ENCODE results near the gene TMEM130. TPM values are rescaled to one million over a fixed set of nuclear protein-coding genes. Genes with fewer than 3 reads are reported as not detected.
"Not testable (repeated sequence)": the region's sequence is repeated elsewhere in the genome, so short reads cannot be mapped to it uniquely, and the experiment has no call there.

TMEM130 gene
- total and polyA plus RNA-seq, 10 of the 15 experiments (the other 5 are each of a cell fraction or from before 2014, with no cell fraction given) = 0.04 to 0.15 (median 0.11) TPM; not detected in 7

GRCh38 chr7:98874942-98875341, 5.1 kb upstream of the TMEM130 start:
- BruUV-seq (replicated peaks) = no TSS peak
- TF ChIP-seq BCL11A (IDR thresholded peaks at IDR 0.05; ENCODE audit: low read depth, low read length) (no peak), TAF1 (IDR thresholded peaks at IDR 0.05; ENCODE audit: borderline replicate concordance, low read depth, low read length) (no peak), CREM (IDR thresholded peaks at IDR 0.05; ENCODE audit: low read depth) (no peak)
- intact Hi-C loops (cut with micrococcal nuclease; ENCODE audit: unreplicated experiment) = no loop called here
- H3K27me3 ChIP-seq (replicated peaks in 1 of 2; ENCODE audit: control insufficient read depth in 2 of 2, insufficient read depth in 2 of 2, low read length in 1 of 2) = peaks cover 2 to 5% of the 10 kb centered on the region in 2 experiments; a peak in 2 of 4 replicates
- H2AFZ ChIP-seq (ENCODE audit: control insufficient read depth, low read depth, low read length) = no peak overlapping the region
- DNase-seq (ENCODE audit: low read depth, low spot score) (no peak), FAIRE-seq (no peak), ATAC-seq (no peak)
- in situ Hi-C loops (cut with MboI) = no loop called here
- SMC1A ChIA-PET (ENCODE audit: uncharacterized antibody, unreplicated experiment) = no interaction called here
- no peak overlapping the region for H3K9ac ChIP-seq (ENCODE audit: control insufficient read depth, insufficient read depth, low read length)
- RAD21 ChIA-PET (ENCODE audit: unreplicated experiment) = no interaction called here
- H3K79me2 ChIP-seq (ENCODE audit: control insufficient read depth, insufficient read depth, low read length) = peaks cover 16% of the 10 kb centered on the region
- CTCF ChIA-PET = interaction anchor here (2.7 kb wide), 1 partner anchor 33 kb away, joined by 6 read pairs; no protein-coding TSS in a partner anchor
- H3K27ac ChIP-seq (ENCODE audit: control insufficient read depth, insufficient read depth) = no peak overlapping the region
- H3K4me2 ChIP-seq (ENCODE audit: control insufficient read depth, insufficient read depth) = no peak overlapping the region
- H3K4me1 ChIP-seq (ENCODE audit: control insufficient read depth, insufficient read depth, low read length) = peaks cover 12% of the 10 kb centered on the region; the same call in 1 of the 2 replicates
- H4K20me1 ChIP-seq (ENCODE audit: control insufficient read depth, insufficient read depth) = no peaks in the 10 kb centered on the region
- no peaks in the 10 kb centered on the region for H3K9me3 ChIP-seq (replicated peaks; ENCODE audit: control insufficient read depth, insufficient read depth, low read length)
- POLR2A ChIA-PET = no interaction called here
- no peak overlapping the region for H3K4me3 ChIP-seq
- 40% methylated on average over 1 of the region's 1 CpG for WGBS (ENCODE audit: insufficient coverage, insufficient replicate concordance, low lambda C conversion rate, missing lambda C conversion rate)
- no peaks in the 10 kb centered on the region for H3K36me3 ChIP-seq (ENCODE audit: control insufficient read depth in 2 of 2, insufficient read depth in 2 of 2, low read length in 1 of 2)

- peaks cover 12% of the 10 kb centered on the region; the same call in 1 of the 2 replicates for H3K4me1 ChIP-seq (ENCODE audit: control insufficient read depth, insufficient read depth, low read length)
- H4K20me1 ChIP-seq (ENCODE audit: control insufficient read depth, insufficient read depth); FAIRE-seq; DNase-seq (ENCODE audit: low read depth, low spot score); H3K9ac ChIP-seq (ENCODE audit: control insufficient read depth, insufficient read depth, low read length); H3K79me2 ChIP-seq (ENCODE audit: control insufficient read depth, insufficient read depth, low read length); H2AFZ ChIP-seq (ENCODE audit: control insufficient read depth, low read depth, low read length); RAD21 ChIA-PET (ENCODE audit: unreplicated experiment); H3K36me3 ChIP-seq (ENCODE audit: control insufficient read depth in 2 of 2, insufficient read depth in 2 of 2, low read length in 1 of 2); BruUV-seq (replicated peaks); SMC1A ChIA-PET (ENCODE audit: uncharacterized antibody, unreplicated experiment); H3K4me3 ChIP-seq; intact Hi-C loops (cut with micrococcal nuclease; ENCODE audit: unreplicated experiment); in situ Hi-C loops (cut with MboI); H3K9me3 ChIP-seq (replicated peaks; ENCODE audit: control insufficient read depth, insufficient read depth, low read length); ATAC-seq; H3K27ac ChIP-seq (ENCODE audit: control insufficient read depth, insufficient read depth); H3K4me2 ChIP-seq (ENCODE audit: control insufficient read depth, insufficient read depth): not testable (repeated sequence)
- POLR2A ChIA-PET = interaction anchor here (0.6 kb wide), 2 partner anchors 54 to 1240 kb away, joined by 3 to 5 read pairs; no protein-coding TSS in a partner anchor
- H3K27me3 ChIP-seq (replicated peaks in 1 of 2; ENCODE audit: control insufficient read depth in 2 of 2, insufficient read depth in 2 of 2, low read length in 1 of 2) = peaks cover 6 to 11% of the 10 kb centered on the region in 2 experiments; a peak in 3 of 4 replicates
- 82% methylated on average over 6 of the region's 11 CpGs for WGBS (ENCODE audit: insufficient coverage, insufficient replicate concordance, low lambda C conversion rate, missing lambda C conversion rate)
- CTCF ChIA-PET = interaction anchor here (2.7 kb wide), 1 partner anchor 32 kb away, joined by 6 read pairs; no protein-coding TSS in a partner anchor
Measured at GRCh38 chr7:98873610-98874009, 3.8 kb upstream of the TMEM130 start.

Data from GM12878 (cell line).